Neural cell (in vitro differentiated cells): ENCODE measurements around the gene EMP3. TPM values are rescaled to one million over a fixed set of nuclear protein-coding genes. Genes with fewer than 3 reads are reported as not detected.

ENCODE experiments used
- H2AFZ ChIP-seq: fragments of 200-600, 300-800 bp; sonication (generic), shearing (Covaris generic); 2 replicates; pipeline ENCODE4 v1.6.0; 2014; ENCODE audit warnings: low read depth, mild to moderate bottlenecking, antibody characterized with exemption, low read length, moderate library complexity
- H3F3A ChIP-seq: fragments of 200-600 bp; shearing (Covaris generic); 2 replicates; pipeline ENCODE4 v1.6.1; 2016; ENCODE audit warnings: mild to moderate bottlenecking, moderate library complexity, mixed read lengths, antibody characterized with exemption, low read length; ENCODE audit not compliant: insufficient read depth, poor library complexity, severe bottlenecking
- H3K27ac ChIP-seq: fragments of 200-600, 300-800 bp; sonication (generic), shearing (Covaris generic); 2 replicates; pipeline ENCODE4 v1.5.1; 2014; ENCODE audit warnings: mild to moderate bottlenecking, low read length, moderate library complexity
- H3K27me3 ChIP-seq: fragments of 300-800, 200-600 bp; sonication (generic), shearing (Covaris generic); 2 replicates; pipeline ENCODE4 v1.6.0; 2014; ENCODE audit warnings: mild to moderate bottlenecking, low read depth, low read length, moderate library complexity; ENCODE audit not compliant: insufficient read depth
- H3K36me3 ChIP-seq: fragments of 300-800, 200-600 bp; sonication (generic), shearing (Covaris generic); 2 replicates; pipeline ENCODE4 v1.5.1; 2014; ENCODE audit warnings: mild to moderate bottlenecking, antibody characterized with exemption, low read length, moderate library complexity; ENCODE audit not compliant: insufficient read depth
- H3K4me2 ChIP-seq: fragments of 300-800, 200-600 bp; sonication (generic), shearing (Covaris generic); 2 replicates; pipeline ENCODE4 v1.6.0; 2014; ENCODE audit warnings: mild to moderate bottlenecking, low read length
- H3K4me3 ChIP-seq: fragments of 300-800, 200-600 bp; sonication (generic), shearing (Covaris generic); 2 replicates; pipeline ENCODE4 v1.5.1; 2014; ENCODE audit warnings: mild to moderate bottlenecking, low read length, moderate library complexity
- H3K79me2 ChIP-seq: fragments of 200-600 bp; shearing (Covaris generic); replicated peaks from 2 replicates; pipeline ENCODE4 v1.6.0; 2014; ENCODE audit warnings: mild to moderate bottlenecking, low read length, moderate library complexity; ENCODE audit not compliant: insufficient read depth
- H3K9ac ChIP-seq: fragments of 300-800, 200-600 bp; sonication (generic), shearing (Covaris generic); 2 replicates; pipeline ENCODE4 v1.6.1; 2016; ENCODE audit warnings: mild to moderate bottlenecking, low read length, mixed read lengths
- H3K9me2 ChIP-seq: fragments of 200-600 bp; shearing (Covaris generic); 2 replicates; pipeline ENCODE4 v1.6.1; 2016; ENCODE audit warnings: mild to moderate bottlenecking, low read length, mixed read lengths; ENCODE audit not compliant: insufficient read depth
- H3K9me3 ChIP-seq: fragments of 200-600, 300-800 bp; sonication (generic), shearing (Covaris generic); 2 replicates; pipeline ENCODE4 v1.6.1; 2016; ENCODE audit warnings: mild to moderate bottlenecking, mixed run types, low read length, moderate library complexity, mixed read lengths
- H4K20me1 ChIP-seq: fragments of 200-600 bp; shearing (Covaris generic); 2 replicates; pipeline ENCODE4 v1.6.1; 2016; ENCODE audit warnings: mild to moderate bottlenecking, mixed run types; ENCODE audit not compliant: insufficient read depth
- EP300 ChIP-seq: fragments of 450-650 bp; conservative IDR thresholded peaks from 2 replicates; pipeline ENCODE4 v1.6.1; 2014; ENCODE audit warnings: antibody characterized with exemption, mild to moderate bottlenecking, moderate library complexity; ENCODE audit not compliant: poor library complexity, severe bottlenecking
- EZH2 ChIP-seq: fragments of 200-600, 300-800 bp; shearing (Covaris generic), sonication (generic); IDR thresholded peaks from 2 replicates; pipeline ENCODE4 v1.6.1; 2014; ENCODE audit warnings: antibody characterized with exemption, low read length, borderline replicate concordance, mild to moderate bottlenecking; ENCODE audit not compliant: insufficient read depth, poor library complexity, severe bottlenecking
- MXI1 ChIP-seq: fragments of 450-650 bp; conservative IDR thresholded peaks from 2 replicates; pipeline ENCODE4 v1.6.1; 2014; ENCODE audit warnings: antibody characterized with exemption, mild to moderate bottlenecking; ENCODE audit not compliant: poor library complexity, severe bottlenecking
- POLR2AphosphoS5 ChIP-seq: IDR thresholded peaks from 2 replicates; pipeline ENCODE4 v1.6.1; 2012
- RAD21 ChIP-seq: fragments of 450-650 bp; conservative IDR thresholded peaks from 2 replicates; pipeline ENCODE4 v1.6.1; 2014; ENCODE audit warnings: antibody characterized with exemption, mild to moderate bottlenecking, moderate library complexity
- SMC3 ChIP-seq: fragments of 450-650 bp; conservative IDR thresholded peaks from 2 replicates; pipeline ENCODE4 v1.6.1; 2014; ENCODE audit warnings: antibody characterized with exemption, mild to moderate bottlenecking, moderate library complexity; ENCODE audit not compliant: poor library complexity
- TAF1 ChIP-seq: IDR thresholded peaks from 2 replicates; pipeline ENCODE4 v1.6.1; 2012; ENCODE audit warnings: low read depth
- polyA plus RNA-seq: library from polyadenylated mRNA; depleted of rRNA; stranded (reverse); fragments of >200 nt; gene quantifications from 2 replicates; pipeline ENCODE4 v1.2.3, GENCODE V29; 2014
- TF ChIP-seq, protein P1 (sequence below): IDR thresholded peaks from 2 replicates; pipeline ENCODE4 v1.6.1; 2012; ENCODE audit warnings: borderline replicate concordance
- TF ChIP-seq, protein P2 (sequence below): fragments of 450-650 bp; IDR thresholded peaks from 2 replicates; pipeline ENCODE4 v1.5.1; 2014; ENCODE audit warnings: antibody characterized with exemption, mild to moderate bottlenecking, moderate library complexity; ENCODE audit not compliant: poor library complexity, severe bottlenecking

EMP3 gene
- polyA plus RNA-seq, 1 donor from 2014 or later, result not detected

DNA sequence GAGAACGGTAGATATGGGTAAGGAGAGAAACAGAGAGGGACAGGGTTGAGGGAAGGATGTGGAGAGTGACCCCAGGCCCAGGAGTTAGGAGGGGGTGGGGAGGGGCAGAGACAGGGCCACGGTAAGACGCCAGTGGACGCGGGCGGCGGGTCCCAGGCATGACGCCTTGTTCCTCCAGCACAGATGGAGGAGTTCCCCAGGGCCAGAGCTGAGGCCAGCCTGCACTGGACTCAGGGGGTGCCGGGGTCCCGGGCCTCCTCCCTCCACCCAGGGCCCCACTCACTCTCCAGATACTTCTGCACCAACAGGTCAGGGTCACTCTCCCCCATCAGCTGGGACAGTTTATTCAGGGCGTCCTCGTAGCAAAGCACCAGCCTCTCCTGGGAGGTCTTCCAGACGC lies 22.0 kb upstream of the EMP3 start:
- H3K36me3 ChIP-seq, result no peaks in the 10 kb centered on the region
- no peaks in the 10 kb centered on the region for H4K20me1 ChIP-seq
- TF ChIP-seq, protein P1, sequence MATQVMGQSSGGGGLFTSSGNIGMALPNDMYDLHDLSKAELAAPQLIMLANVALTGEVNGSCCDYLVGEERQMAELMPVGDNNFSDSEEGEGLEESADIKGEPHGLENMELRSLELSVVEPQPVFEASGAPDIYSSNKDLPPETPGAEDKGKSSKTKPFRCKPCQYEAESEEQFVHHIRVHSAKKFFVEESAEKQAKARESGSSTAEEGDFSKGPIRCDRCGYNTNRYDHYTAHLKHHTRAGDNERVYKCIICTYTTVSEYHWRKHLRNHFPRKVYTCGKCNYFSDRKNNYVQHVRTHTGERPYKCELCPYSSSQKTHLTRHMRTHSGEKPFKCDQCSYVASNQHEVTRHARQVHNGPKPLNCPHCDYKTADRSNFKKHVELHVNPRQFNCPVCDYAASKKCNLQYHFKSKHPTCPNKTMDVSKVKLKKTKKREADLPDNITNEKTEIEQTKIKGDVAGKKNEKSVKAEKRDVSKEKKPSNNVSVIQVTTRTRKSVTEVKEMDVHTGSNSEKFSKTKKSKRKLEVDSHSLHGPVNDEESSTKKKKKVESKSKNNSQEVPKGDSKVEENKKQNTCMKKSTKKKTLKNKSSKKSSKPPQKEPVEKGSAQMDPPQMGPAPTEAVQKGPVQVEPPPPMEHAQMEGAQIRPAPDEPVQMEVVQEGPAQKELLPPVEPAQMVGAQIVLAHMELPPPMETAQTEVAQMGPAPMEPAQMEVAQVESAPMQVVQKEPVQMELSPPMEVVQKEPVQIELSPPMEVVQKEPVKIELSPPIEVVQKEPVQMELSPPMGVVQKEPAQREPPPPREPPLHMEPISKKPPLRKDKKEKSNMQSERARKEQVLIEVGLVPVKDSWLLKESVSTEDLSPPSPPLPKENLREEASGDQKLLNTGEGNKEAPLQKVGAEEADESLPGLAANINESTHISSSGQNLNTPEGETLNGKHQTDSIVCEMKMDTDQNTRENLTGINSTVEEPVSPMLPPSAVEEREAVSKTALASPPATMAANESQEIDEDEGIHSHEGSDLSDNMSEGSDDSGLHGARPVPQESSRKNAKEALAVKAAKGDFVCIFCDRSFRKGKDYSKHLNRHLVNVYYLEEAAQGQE, result no peak
- TF ChIP-seq EZH2, result no peak
- TF ChIP-seq POLR2AphosphoS5, result no peak
- no peak for TF ChIP-seq EP300
- TF ChIP-seq, protein P2, sequence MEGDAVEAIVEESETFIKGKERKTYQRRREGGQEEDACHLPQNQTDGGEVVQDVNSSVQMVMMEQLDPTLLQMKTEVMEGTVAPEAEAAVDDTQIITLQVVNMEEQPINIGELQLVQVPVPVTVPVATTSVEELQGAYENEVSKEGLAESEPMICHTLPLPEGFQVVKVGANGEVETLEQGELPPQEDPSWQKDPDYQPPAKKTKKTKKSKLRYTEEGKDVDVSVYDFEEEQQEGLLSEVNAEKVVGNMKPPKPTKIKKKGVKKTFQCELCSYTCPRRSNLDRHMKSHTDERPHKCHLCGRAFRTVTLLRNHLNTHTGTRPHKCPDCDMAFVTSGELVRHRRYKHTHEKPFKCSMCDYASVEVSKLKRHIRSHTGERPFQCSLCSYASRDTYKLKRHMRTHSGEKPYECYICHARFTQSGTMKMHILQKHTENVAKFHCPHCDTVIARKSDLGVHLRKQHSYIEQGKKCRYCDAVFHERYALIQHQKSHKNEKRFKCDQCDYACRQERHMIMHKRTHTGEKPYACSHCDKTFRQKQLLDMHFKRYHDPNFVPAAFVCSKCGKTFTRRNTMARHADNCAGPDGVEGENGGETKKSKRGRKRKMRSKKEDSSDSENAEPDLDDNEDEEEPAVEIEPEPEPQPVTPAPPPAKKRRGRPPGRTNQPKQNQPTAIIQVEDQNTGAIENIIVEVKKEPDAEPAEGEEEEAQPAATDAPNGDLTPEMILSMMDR, result no peak
- no peaks in the 10 kb centered on the region for H3K9me3 ChIP-seq
- H3F3A ChIP-seq, result no peaks in the 10 kb centered on the region
- H3K9me2 ChIP-seq, result no peaks in the 10 kb centered on the region
- H2AFZ ChIP-seq, result no peak overlapping the region
- no peaks in the 10 kb centered on the region for H3K27me3 ChIP-seq
- no peak overlapping the region for H3K4me2 ChIP-seq
- no peak overlapping the region for H3K4me3 ChIP-seq
- no peak overlapping the region for H3K9ac ChIP-seq
- no peaks in the 10 kb centered on the region for H3K79me2 ChIP-seq
- no peak overlapping the region for H3K27ac ChIP-seq

DNA sequence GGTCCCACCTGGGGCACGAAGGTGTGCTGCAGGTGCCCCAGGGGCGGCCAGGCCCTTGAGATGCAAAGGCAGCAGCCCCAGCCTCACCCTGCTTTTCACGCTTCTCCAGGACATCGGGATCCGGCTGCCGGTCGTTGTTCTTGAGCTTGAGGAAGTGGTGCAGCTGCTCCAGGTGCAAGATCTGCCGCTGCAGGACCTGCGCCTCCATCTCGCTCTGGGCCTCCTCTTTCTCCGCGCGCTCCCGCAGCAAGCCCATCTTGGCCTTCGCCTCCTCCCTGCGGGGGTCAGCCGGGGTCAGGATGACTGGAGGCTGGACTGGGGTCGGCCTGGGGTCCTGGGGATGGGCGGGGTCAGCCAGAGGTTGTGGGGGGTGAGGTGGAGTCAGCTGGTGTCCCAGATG lies 21.5 kb upstream of the EMP3 start:
- Histone ChIP-seq H3K9me2 (no peaks in the 10 kb centered on the region), H3K36me3 (no peaks in the 10 kb centered on the region), H3K9me3 (no peaks in the 10 kb centered on the region), H2AFZ (no peak overlapping the region), H3K27ac (no peak overlapping the region), H4K20me1 (no peaks in the 10 kb centered on the region), H3K27me3 (no peaks in the 10 kb centered on the region), H3F3A (no peaks in the 10 kb centered on the region), H3K4me2 (no peak overlapping the region), H3K4me3 (no peak overlapping the region), H3K9ac (no peak overlapping the region), H3K79me2 (no peaks in the 10 kb centered on the region)
- no peak for TF ChIP-seq EP300
- TF ChIP-seq MXI1, result no peak
- no peak for TF ChIP-seq RAD21
- TF ChIP-seq, protein P2, result no peak
- TF ChIP-seq, protein P1, result no peak
- TF ChIP-seq EZH2, result no peak
- TF ChIP-seq SMC3, result no peak
- no peak for TF ChIP-seq TAF1
- TF ChIP-seq POLR2AphosphoS5, result no peak
